ENCODE data around the gene ABCA4.

The ABCA4 gene

GRCh38 chr1:94038511-94038910, 82.4 kb downstream of the ABCA4 start:
- H3K4me3 Mint-ChIP-seq, result no peak overlapping the region

GRCh38 chr1:94037392-94038229, 83.3 kb downstream of the ABCA4 start:
- no peaks in the 10 kb centered on the region for H3K36me3 Mint-ChIP-seq (ENCODE audit: low read depth)

More at GRCh38 chr1:94038511-94038910, 82.4 kb downstream of the ABCA4 start:
- TF ChIP-seq CTCF (IDR thresholded peaks at IDR 0.05; ENCODE audit: unreplicated experiment in 3 of 3), result no peak
- Mint-ChIP-seq H3K27ac (no peak overlapping the region), H3K36me3 (ENCODE audit: low read depth) (no peaks in the 10 kb centered on the region), H3K4me1 (peaks cover 22% of the 10 kb centered on the region), H3K9me3 (no peaks in the 10 kb centered on the region), H3K27me3 (ENCODE audit: low read depth) (peaks cover 27% of the 10 kb centered on the region)

GRCh38 chr1:94036730-94037129, 84.2 kb downstream of the ABCA4 start:
- H3K27ac Mint-ChIP-seq, result peak overlapping the region in 1 of 3 experiments; percentile 18
- H3K9me3 Mint-ChIP-seq, result no peaks in the 10 kb centered on the region
- H3K4me1 Mint-ChIP-seq, result peaks cover 22% of the 10 kb centered on the region

More at GRCh38 chr1:94037392-94038229, 83.3 kb downstream of the ABCA4 start:
- no peak for TF ChIP-seq CTCF (IDR thresholded peaks at IDR 0.05; ENCODE audit: unreplicated experiment in 3 of 3)
- Mint-ChIP-seq H3K4me1 (peaks cover 22% of the 10 kb centered on the region), H3K9me3 (no peaks in the 10 kb centered on the region), H3K27ac (peak overlapping the region in 1 of 3 experiments; percentile 18), H3K4me3 (no peak overlapping the region), H3K27me3 (ENCODE audit: low read depth) (peaks cover 23% of the 10 kb centered on the region)

GRCh38 chr1:94033849-94034248, 87.1 kb downstream of the ABCA4 start:
- Mint-ChIP-seq H3K36me3 (ENCODE audit: low read depth) (no peaks in the 10 kb centered on the region), H3K27me3 (ENCODE audit: low read depth) (peaks cover 19% of the 10 kb centered on the region), H3K9me3 (no peaks in the 10 kb centered on the region), H3K4me1 (peaks cover 6% of the 10 kb centered on the region), H3K4me3 (no peak overlapping the region), H3K27ac (no peak overlapping the region)
- no peak for TF ChIP-seq CTCF (IDR thresholded peaks at IDR 0.05; ENCODE audit: unreplicated experiment in 3 of 3)

More at GRCh38 chr1:94036730-94037129, 84.2 kb downstream of the ABCA4 start:
- H3K36me3 Mint-ChIP-seq (ENCODE audit: low read depth), result no peaks in the 10 kb centered on the region
- no peak for TF ChIP-seq CTCF (IDR thresholded peaks at IDR 0.05; ENCODE audit: unreplicated experiment in 3 of 3)
- H3K4me3 Mint-ChIP-seq, result no peak overlapping the region
- peaks cover 18% of the 10 kb centered on the region for H3K27me3 Mint-ChIP-seq (ENCODE audit: low read depth)

GRCh38 chr1:94032637-94033036, 88.3 kb downstream of the ABCA4 start:
- Mint-ChIP-seq H3K4me3 (no peak overlapping the region), H3K4me1 (peaks cover 6% of the 10 kb centered on the region)
- TF ChIP-seq CTCF (IDR thresholded peaks at IDR 0.05; ENCODE audit: unreplicated experiment in 3 of 3), result no peak

GRCh38 chr1:94031591-94031990, 89.4 kb downstream of the ABCA4 start:
- H3K27me3 Mint-ChIP-seq (ENCODE audit: low read depth), result peaks cover 14% of the 10 kb centered on the region
- no peaks in the 10 kb centered on the region for H3K9me3 Mint-ChIP-seq
- H3K36me3 Mint-ChIP-seq (ENCODE audit: low read depth), result no peaks in the 10 kb centered on the region
- H3K4me3 Mint-ChIP-seq, result no peak overlapping the region
- no peaks in the 10 kb centered on the region for H3K4me1 Mint-ChIP-seq
- no peak for TF ChIP-seq CTCF (IDR thresholded peaks at IDR 0.05; ENCODE audit: unreplicated experiment in 3 of 3)
- no peak overlapping the region for H3K27ac Mint-ChIP-seq

More at GRCh38 chr1:94032637-94033036, 88.3 kb downstream of the ABCA4 start:
- Mint-ChIP-seq H3K27me3 (ENCODE audit: low read depth) (peaks cover 19% of the 10 kb centered on the region), H3K36me3 (ENCODE audit: low read depth) (no peaks in the 10 kb centered on the region), H3K27ac (peak overlapping the region in 1 of 3 experiments; percentile 7), H3K9me3 (no peaks in the 10 kb centered on the region)
